ENCODE results near the gene PLEKHA7. TPM values are rescaled to one million over a fixed set of nuclear protein-coding genes. Genes with fewer than 3 reads are reported as not detected.

The PLEKHA7 gene
- total RNA-seq, 1 experiment from 2014 or later = 7.2 TPM

DNA sequence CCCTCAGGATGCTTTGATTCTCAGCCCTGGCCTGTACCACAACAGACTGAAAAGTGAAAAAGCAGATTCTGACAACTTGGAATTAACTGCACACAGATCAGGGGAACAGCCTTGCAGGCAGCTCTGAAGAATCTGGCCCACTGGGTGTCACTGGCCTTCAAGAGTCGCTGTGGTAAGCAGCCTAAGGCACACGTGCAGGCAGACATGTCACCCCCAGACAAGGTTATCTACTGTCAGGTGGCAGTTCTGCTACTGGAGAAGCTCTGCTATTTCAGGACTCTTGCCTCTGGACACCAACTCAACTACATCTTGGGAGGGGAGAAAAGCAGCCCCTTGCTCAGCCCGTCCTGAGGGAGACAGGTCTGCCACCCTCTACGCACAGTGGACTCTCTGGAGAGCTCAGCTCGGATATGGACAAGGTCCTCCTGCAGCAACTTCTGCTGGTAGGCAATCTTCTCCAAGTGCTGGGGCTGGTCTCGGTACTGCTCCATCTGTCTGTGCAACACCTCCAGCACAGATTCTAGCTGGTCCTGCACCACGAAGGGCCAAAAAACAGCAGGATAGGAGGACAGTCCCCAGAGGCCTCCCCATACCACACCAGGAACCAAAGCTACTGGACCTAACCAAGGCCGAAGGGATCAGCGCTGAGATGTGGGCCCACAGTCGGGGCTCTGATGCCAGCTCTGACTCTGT lies 212.8 kb downstream of the PLEKHA7 start:
- TF ChIP-seq, protein P1, sequence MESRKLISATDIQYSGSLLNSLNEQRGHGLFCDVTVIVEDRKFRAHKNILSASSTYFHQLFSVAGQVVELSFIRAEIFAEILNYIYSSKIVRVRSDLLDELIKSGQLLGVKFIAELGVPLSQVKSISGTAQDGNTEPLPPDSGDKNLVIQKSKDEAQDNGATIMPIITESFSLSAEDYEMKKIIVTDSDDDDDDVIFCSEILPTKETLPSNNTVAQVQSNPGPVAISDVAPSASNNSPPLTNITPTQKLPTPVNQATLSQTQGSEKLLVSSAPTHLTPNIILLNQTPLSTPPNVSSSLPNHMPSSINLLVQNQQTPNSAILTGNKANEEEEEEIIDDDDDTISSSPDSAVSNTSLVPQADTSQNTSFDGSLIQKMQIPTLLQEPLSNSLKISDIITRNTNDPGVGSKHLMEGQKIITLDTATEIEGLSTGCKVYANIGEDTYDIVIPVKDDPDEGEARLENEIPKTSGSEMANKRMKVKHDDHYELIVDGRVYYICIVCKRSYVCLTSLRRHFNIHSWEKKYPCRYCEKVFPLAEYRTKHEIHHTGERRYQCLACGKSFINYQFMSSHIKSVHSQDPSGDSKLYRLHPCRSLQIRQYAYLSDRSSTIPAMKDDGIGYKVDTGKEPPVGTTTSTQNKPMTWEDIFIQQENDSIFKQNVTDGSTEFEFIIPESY (IDR thresholded peaks at IDR 0.05; ENCODE audit: extremely low read depth, insufficient replicate concordance, low read length) = no peak
- TF ChIP-seq EZH2 (IDR thresholded peaks at IDR 0.05) = no peak
- TF ChIP-seq, protein P2, sequence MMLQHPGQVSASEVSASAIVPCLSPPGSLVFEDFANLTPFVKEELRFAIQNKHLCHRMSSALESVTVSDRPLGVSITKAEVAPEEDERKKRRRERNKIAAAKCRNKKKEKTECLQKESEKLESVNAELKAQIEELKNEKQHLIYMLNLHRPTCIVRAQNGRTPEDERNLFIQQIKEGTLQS (IDR thresholded peaks at IDR 0.05) = no peak
- no peak for TF ChIP-seq EZH2phosphoT487 (IDR thresholded peaks at IDR 0.05; ENCODE audit: borderline replicate concordance)
- no peak for TF ChIP-seq SIN3A (IDR thresholded peaks at IDR 0.05; ENCODE audit: low read depth)
- no peak for TF ChIP-seq EGR1 (IDR thresholded peaks at IDR 0.05; ENCODE audit: low read depth)
- TF ChIP-seq POLR2A (IDR thresholded peaks at IDR 0.05; ENCODE audit: borderline replicate concordance, extremely low read depth, insufficient read depth, insufficient read length) = no peak
- TF ChIP-seq, protein P3, sequence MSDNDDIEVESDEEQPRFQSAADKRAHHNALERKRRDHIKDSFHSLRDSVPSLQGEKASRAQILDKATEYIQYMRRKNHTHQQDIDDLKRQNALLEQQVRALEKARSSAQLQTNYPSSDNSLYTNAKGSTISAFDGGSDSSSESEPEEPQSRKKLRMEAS (IDR thresholded peaks at IDR 0.05) = no peak
- no peak for TF ChIP-seq YY1 (IDR thresholded peaks at IDR 0.05; ENCODE audit: extremely low read depth, insufficient replicate concordance, low read depth, low read length)
- no peak for TF ChIP-seq TCF7L2 (IDR thresholded peaks at IDR 0.05; ENCODE audit: borderline replicate concordance, extremely low read depth, insufficient read depth, insufficient read length)
- no peak for TF ChIP-seq SP1 (IDR thresholded peaks at IDR 0.05; ENCODE audit: low read depth)
- TF ChIP-seq, protein P4, sequence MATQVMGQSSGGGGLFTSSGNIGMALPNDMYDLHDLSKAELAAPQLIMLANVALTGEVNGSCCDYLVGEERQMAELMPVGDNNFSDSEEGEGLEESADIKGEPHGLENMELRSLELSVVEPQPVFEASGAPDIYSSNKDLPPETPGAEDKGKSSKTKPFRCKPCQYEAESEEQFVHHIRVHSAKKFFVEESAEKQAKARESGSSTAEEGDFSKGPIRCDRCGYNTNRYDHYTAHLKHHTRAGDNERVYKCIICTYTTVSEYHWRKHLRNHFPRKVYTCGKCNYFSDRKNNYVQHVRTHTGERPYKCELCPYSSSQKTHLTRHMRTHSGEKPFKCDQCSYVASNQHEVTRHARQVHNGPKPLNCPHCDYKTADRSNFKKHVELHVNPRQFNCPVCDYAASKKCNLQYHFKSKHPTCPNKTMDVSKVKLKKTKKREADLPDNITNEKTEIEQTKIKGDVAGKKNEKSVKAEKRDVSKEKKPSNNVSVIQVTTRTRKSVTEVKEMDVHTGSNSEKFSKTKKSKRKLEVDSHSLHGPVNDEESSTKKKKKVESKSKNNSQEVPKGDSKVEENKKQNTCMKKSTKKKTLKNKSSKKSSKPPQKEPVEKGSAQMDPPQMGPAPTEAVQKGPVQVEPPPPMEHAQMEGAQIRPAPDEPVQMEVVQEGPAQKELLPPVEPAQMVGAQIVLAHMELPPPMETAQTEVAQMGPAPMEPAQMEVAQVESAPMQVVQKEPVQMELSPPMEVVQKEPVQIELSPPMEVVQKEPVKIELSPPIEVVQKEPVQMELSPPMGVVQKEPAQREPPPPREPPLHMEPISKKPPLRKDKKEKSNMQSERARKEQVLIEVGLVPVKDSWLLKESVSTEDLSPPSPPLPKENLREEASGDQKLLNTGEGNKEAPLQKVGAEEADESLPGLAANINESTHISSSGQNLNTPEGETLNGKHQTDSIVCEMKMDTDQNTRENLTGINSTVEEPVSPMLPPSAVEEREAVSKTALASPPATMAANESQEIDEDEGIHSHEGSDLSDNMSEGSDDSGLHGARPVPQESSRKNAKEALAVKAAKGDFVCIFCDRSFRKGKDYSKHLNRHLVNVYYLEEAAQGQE (IDR thresholded peaks at IDR 0.05; ENCODE audit: low read depth) = no peak
- TF ChIP-seq SRF (IDR thresholded peaks at IDR 0.05; ENCODE audit: low read depth) = no peak
- no peak for TF ChIP-seq CEBPB (IDR thresholded peaks at IDR 0.05; ENCODE audit: low read depth)
- intact Hi-C loops (cut with micrococcal nuclease) = no loop called here
- DNase-seq (ENCODE audit: low read depth, low spot score) (no peak), ATAC-seq (no peak)
- Histone ChIP-seq H3K36me3 (ENCODE audit: control insufficient read depth in 1 of 2, insufficient read depth in 2 of 2, low read length in 2 of 2) (no peaks in the 10 kb centered on the region), H2AFZ (ENCODE audit: low read depth, low read length, poor library complexity, severe bottlenecking) (no peak overlapping the region), H4K20me1 (ENCODE audit: insufficient read depth) (no peaks in the 10 kb centered on the region), H3K27ac (ENCODE audit: low read depth, low read length) (no peak overlapping the region), H3K4me1 (ENCODE audit: control insufficient read depth in 1 of 2, insufficient read depth in 2 of 2, low read length in 2 of 2) (no peaks in the 10 kb centered on the region), H3K4me3 (replicated peaks in 1 of 2; ENCODE audit: low read depth in 1 of 2, low read length in 2 of 2) (no peak overlapping the region), H3K9me3 (ENCODE audit: control insufficient read depth in 1 of 2, insufficient read depth in 1 of 2, low read depth in 1 of 2, low read length in 2 of 2) (no peaks in the 10 kb centered on the region), H3K9me2 (ENCODE audit: insufficient read depth) (no peaks in the 10 kb centered on the region; the same call in 1 of the 2 replicates), H3K9ac (ENCODE audit: low read length) (no peak overlapping the region), H3K79me2 (ENCODE audit: insufficient read depth, low read length) (no peaks in the 10 kb centered on the region), H3K27me3 (ENCODE audit: insufficient read depth, low read length) (no peaks in the 10 kb centered on the region), H3K4me2 (ENCODE audit: low read length) (no peak overlapping the region)
- no TSS peak for BruUV-seq (replicated peaks)
- CTCF ChIA-PET = no interaction called here
- RAD21 ChIA-PET (ENCODE audit: low non-redundant PET in 1 of 2, low total read pairs in 2 of 2, uncharacterized antibody in 2 of 2, unreplicated experiment in 2 of 2) = no interaction called here
- POLR2A ChIA-PET = no interaction called here
